HG02884 (cell line): ENCODE measurements around the gene RCOR2.

Experiments
- ATAC-seq: cut with Tn5 transposase; IDR thresholded peaks from one replicate; pipeline ENCODE4 v1.9.1; 2021; ENCODE audit warnings: mild to moderate bottlenecking, moderate library complexity; ENCODE audit not compliant: unreplicated experiment

Gene RCOR2

DNA sequence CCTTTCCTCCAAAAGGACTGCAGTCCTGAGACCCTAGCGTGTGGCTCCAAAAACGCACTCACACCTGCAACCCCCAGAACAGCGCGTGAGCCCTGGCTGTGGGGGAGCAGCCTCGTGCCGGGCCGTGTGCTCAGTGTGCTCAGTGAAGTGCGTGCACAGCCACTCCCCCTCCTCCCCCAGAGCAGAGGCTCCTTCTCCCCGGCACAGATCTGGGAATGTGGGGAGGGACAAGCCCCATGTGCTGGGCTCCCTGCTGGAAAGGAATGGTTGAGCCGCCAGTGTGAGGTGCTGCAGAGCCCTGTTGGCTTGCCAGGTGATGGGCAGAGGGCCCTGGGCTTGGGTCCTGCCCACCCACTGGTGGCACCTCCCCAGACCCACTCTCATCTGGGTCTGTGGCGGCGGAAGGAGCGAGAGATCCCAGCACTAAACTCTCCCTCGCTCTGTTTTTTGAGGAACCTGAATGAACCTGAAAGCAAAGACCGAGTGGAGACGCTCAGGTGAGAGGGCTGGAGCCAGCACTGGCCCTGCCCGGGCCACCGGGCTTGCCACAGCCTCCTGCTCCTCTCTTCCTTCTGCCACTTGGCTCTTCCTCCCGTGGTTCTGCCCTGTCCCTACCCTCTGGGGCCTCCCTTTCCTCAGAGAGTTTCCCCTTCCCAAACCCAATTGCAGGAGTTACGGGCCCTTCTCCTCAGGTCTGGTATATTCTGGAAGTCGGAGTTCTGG is 9.0 kb downstream of the RCOR2 start:
- no peak for ATAC-seq

DNA sequence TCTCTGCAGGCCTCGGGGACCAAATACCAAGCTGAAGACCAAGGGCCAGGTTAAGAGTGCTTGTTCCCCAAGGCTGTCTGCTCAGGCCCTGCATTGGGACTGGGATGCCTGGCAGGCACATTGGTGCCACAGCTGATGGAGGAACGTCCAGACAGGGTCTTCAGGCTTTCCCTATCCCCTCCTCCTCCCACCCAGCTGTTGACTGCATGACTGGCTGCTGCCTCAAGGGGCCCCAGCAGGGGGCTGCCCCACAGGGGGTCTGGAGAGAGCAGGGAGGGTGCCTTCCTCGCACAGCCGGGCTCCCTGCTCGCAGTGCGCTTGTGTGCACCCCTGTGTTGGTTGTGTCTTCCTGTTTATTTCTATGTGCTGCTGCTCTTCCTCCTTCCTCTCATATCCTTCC is 9.9 kb downstream of the RCOR2 start:
- no peak for ATAC-seq

DNA sequence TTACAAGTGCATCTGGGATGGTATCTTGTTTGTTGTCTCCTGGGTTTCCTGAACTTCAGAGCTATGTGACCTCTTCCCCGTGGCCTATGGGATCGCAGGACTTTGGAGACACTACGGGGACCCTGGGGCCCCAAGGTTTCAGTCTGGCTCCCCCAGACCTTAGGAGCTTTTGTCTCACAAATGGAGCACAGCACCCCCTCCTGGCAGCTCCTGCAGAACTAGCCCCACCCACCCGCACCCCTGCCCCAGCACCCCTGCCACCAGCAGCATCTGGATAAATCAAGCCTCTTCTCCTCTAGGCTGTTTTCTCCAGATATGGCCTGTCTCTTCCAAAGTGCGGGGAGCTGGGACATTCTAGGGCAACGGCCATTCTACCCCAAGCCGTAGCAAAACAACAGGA is 10.4 kb downstream of the RCOR2 start:
- no peak for ATAC-seq

DNA sequence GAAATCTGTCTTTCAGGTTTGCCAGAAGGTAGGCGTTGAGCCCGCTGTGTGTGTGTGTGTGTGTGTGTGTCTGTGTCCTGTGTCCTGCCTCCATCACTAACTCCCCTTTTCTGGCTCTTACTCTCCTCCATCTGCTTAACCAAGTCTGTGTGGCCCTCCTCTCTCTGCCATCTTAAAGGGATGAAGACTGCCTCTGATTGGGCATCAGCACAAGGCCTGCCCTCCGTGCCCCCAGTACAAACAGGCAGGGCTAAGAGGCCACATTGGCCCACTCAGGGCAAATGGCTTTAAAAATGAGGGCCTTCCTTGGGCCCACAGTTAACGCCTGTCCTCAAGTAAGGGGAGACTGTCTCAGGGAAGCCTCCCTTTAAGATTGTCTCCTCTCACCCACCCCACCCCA is 10.9 kb downstream of the RCOR2 start:
- no peak for ATAC-seq

DNA sequence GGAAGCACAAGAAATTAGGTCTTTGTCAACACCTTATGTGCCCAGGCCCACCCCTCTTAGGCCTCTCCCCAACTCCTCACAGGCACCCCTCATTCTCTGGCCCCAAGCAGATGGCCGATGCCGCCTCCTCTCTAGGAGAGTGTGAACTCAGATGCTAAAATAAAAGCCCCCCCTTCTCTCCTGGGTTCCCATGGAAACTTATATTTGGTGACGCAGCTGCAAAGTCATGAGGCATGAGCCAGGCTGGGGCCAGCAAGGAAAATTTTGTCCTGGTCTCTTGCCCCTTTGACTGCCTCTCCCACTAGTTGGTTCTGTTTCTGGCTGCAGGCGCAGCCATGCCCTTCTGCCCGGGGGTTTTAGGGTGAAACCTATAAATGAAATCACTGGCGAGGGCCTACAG is 11.8 kb downstream of the RCOR2 start:
- ATAC-seq: no peak

DNA sequence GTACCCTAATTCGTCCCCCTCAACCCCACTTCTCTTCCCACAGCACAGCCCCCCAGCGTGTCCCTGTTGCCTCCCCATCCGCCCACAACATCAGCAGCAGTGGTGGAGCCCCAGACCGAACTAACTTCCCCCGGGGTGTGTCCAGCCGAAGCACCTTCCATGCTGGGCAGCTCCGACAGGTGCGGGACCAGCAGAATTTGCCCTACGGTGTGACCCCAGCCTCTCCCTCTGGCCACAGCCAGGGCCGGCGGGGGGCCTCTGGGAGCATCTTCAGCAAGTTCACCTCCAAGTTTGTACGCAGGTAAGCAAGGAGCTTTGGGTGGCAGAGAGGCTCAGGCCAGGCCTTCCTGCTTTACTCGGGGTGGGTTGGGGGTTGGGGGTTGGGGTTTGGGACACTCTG is 12.2 kb downstream of the RCOR2 start:
- ATAC-seq: no peak

DNA sequence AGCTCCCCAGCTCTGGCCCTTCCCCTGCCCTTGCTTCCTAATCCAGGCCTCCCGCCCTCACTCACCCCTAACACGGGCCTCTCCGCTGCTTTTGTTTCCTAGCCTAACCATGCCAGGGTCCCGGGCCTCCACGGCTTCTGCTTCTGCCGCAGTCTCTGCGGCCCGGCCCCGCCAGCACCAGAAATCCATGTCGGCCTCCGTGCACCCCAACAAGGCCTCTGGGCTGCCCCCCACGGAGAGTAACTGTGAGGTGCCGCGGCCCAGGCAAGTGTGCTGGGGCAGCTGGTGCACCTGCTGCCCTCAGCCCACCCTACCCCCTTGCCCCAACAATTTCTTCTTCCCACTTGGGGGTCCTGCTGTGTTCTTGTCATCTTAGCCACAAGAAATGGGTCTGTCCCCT is 13.1 kb downstream of the RCOR2 start:
- no peak for ATAC-seq

DNA sequence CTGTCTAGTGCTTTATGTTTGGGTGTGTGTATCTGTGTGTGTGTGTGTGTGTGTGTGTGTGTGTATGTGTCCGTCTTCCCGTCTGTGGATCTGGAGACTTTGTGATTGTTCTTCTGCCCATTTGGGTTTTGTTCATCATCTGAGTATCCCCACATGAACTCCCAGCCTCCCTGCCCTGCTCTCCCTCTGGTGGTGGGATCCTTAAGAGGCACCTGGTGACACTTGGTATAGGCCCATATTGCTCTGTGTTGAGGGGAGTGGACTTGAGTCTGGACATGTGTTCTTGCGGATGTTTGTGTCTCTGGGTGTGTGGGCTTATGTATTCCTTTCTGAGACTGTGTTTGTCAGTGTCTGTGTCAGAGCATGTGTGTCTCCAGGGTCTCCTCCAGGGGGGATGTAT is 15.3 kb downstream of the RCOR2 start:
- no peak for ATAC-seq

DNA sequence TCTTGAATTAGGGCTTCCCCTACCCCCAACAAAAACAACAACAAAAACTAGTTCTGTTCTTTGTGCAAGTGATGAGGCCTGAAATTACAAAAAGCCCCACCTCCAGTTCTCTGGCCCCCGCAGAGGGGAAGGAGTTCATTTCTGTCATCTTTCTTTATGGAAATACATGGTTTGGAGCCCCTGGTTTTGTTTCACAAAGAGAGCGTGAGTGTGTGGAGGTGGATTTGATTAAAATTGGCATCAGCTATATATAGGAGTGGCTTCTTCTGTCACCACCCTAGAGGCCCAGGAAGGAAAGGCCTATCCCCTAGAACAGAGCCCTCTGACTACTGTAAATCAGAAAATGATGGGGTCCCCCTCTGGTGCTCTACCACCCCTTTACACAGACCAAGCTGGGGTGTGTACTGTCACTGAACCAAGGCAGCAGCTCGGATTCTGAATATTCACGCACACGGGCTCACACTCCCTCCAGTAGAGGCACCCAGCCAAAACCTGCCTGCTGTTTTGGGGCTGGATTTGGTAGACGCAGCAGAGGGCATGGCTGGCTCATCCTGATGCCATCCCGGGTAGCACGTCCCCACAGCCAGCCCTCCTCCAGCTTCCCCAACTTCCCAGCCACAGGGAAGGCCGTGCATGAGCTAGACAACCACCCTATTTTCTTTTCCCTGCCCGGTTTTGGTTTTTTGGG is 19.4 kb downstream of the RCOR2 start:
- no peak for ATAC-seq

DNA sequence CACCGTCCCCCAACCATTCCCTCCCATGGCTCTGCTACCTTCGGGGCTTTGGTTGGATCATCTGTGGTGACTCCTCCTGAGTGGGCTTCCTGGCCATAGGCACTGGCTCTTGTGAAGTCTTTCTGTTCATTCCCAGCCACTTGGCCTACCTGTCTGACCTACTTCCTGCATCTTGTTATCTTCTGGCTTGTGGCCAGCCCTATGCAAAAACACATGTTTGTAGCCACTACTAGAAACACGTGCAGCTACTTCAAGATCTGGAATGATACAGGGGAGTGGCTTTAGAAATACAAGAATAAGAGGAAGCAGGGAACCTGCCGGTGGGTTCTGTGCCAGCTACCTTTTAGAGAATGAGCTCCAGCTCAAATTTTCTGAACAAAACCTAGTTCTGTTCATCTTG is 20.9 kb downstream of the RCOR2 start:
- no peak for ATAC-seq

DNA sequence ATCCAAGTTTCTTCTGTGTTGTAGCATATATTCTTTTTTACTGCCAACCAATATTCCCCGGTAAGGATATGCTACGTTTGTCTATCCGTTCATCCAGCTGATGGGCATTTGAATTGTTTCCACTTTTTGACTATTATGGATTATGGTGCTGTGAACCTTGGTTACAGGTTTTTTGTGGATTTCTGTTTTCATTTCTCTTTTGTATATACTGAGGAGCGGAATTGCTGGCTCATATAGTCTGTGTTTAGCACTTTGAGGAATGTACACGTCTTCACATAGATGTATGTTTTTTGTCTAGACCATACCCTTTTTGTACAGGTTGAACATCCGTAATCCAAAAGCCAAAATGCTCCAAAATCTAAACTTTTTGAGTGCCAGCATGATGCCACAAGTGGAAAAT is 23.6 kb downstream of the RCOR2 start:
- no peak for ATAC-seq

DNA sequence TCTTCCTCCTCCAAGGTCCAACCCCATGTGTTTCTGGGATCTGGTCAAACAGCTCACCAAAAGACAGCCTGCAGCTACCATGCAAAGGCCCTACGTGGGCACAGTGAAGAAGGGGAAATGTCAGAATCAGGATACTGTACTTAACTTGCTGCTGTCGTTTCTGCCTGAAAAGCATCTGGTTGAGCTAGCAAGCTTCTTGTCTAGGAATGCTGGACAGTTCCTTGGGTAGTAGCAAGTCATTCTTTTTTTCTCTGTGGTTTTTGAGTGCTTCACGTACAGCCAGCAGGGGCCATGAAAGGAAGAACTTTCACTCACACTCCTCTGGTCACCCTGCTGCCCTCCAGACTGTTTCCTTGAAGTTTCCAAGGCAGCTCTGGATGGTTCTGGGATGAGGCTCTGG is 24.7 kb downstream of the RCOR2 start:
- no peak for ATAC-seq

DNA sequence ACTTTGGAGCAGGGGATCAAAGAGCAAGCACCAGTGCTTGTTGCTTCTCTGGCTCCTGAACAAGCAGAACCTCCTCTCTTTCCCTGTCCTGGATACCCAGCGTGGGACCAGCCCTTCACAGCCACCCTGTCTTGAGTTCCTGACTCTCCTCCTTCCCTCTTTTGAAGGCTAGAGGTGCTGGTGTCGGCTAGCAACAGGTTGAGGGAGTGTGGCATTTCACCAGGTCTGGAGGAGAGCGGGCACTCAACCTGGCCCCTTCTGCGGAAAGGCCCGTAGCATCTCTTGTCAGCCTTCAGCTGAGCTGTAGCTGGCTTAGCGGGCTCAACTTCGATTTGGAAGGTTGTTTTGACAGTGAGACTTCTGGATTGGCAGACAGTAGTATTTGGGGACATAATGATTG is 26.6 kb downstream of the RCOR2 start:
- ATAC-seq: no peak

DNA sequence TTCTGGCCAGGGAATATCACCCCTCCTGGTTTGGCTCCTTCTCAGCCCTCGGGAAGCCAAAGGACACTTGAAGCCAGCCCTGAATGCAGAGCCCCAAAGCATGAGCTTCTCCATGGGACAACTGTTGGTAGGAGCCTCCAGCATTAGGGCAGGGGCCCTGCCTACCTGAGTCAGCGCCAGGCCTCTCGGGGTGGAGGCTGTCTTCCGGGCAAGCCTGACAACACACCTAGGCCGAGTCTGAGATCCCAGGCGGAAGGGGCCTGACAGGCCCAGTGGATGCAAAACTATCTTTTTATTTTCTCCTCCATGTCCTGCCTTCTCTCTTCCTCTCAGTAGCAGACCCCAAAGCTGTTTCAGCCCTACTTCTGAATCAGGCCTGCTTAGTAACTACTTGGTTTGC is 27.6 kb downstream of the RCOR2 start:
- ATAC-seq: no peak

DNA sequence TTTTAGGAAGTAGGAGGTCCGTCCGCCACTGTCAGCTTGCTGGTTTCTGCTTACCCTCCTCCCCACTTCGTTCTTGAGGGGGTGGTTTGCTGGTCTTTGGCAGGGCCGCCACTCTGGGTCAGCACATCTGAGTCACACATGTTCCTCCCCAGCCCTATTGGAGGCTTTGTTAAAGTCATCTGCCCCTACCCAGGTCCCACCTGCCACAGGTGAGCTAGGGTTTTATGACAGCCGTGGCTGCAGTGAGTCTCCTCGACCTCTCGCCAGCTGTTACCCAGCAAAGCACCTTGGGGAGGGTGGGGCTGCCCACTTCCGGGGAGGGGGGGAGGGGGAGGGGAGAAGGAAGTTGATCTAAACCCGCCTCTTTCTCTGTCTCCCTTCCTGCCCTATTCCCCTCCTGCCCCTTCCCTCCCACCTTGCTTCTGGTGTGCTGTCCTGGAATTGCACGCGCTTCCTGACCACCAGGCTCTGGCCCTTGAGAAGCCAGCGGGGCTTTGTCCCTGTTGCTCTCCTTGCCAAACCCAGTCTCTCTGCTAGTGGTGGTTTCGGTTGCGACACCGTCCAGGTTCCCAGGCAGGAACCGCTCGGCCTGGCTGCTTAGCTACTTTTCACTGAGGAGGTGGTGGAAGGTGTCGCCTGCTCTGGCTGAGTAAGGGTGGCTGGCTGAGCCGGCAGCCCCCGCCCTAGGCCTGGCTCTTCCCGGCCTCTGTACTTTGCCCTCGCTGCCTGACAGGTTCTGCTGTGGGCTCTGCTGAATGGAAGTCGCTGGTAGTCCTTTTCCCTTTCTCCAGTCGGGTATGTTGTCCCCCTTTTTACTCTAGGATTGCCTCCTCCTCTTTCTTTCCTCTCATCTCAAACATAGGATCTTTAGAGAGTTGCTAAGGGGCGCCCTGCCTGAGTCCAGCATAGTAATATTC is 28.5 kb downstream of the RCOR2 start:
- ATAC-seq: no peak

DNA sequence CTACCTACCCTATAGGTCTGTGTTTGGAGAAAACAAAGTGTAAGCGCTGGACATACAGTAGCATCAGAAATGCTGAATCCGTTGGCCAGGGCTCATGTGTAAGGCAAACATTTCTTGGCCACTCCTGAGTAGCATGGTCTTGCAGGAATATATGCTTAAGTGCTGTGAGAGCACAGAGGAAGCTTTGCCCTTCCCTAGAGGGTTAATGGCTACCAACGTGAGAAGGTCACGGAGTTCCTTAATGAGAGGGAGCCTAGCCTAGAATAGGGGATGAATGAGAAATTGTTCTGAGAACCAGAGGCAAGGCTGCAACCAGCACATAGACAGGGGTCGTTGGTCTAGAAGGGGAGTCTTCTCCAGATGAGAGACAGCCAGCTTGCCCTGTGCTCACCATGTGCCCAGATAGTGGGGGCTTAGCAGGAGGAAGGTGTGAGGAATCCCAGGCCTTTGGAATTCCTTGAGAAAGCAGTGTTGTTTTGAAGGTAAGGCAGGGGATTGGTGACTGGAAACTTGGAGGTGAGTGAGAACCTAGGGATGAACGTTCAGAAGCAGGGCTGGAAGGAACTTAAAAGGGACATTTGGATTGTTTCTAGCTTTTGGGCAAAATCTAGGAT is 29.5 kb downstream of the RCOR2 start:
- ATAC-seq: no peak

DNA sequence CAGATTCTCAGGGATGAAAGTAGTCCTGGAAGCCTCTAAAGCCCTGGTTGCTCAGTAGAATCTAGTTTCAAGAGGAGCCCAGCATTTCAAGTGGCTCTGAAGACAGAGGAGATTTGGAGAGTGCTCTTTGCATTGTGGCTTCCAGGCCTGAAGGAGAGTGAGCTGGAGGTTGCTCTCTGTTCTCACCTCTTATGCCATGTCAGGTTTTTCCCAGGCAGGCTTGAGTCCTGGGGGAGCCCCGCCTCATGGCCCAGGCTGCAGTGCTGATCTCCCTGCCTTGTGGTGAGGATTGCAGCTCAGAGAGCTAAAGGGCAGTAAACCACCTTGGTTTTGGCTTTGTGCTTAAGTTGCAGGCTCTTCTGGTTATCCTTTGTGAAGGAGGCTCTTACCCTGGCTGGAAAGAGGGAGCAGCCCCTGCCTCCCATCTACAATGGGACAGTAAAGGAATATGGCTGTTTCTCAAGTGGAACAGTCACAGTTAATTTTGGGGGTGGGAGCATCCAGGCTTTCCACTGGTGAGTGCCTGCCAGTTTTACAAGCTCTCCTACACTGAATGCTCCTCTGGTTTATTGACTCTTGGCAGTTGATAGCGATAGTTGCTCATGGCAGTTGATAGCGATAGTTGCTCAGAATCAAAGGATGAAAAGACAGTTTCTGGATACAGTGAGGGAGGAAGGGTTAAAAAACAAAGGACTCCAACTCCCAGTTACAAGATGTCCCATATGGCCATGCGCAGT is 32.6 kb downstream of the RCOR2 start:
- no peak for ATAC-seq

DNA sequence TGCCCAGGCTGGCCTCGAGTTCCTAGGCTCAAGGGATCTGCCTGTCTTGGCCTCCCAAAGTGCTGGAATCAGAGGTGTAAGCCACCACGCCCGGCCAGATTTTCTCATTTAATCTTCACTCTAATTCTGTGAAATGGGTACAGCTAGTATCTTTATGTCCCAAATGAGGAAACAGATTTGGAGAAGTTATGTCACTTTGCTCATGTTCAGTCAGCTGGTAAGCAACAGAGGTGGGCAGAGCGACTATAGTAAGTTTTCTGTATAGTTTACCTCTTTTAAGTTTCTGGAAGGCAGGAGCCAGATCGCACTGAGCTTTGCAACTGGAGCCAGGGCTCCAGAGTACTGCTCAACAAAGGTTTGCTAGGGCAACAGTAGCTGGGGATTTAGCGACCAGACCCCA is 33.2 kb downstream of the RCOR2 start:
- ATAC-seq: no peak

DNA sequence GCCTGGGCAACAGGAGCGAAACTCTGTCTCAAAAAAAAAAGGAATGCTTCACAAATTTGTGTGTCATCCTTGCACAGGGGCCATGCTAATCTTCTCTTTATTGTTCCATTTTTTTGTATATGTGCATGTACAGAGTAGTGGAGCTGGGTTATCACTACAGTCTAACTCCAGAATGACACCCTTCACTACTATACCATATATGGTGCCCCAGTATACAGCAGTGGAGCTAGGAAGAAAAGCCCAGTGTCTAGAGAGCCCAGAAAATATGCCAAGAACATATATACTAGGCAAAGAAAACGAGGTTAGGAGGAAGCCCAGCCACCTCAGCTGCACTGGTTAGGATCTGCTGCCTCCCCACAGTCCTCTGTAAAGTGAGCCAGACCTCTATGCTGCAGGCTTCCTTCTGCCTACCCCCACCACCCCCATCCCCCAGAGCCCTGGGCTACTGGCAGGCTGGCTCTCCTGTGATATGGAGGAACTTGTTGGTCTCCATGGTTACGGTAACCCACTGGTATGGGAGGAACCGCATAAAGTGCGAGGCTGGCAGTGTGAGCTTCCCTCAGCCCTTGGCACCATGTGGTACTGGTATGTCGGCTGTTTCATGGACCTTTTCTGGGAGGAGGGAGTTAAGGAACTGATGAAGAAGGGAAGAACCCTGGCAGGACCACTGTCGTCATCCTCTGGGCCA is 34.3 kb downstream of the RCOR2 start:
- ATAC-seq: no peak

DNA sequence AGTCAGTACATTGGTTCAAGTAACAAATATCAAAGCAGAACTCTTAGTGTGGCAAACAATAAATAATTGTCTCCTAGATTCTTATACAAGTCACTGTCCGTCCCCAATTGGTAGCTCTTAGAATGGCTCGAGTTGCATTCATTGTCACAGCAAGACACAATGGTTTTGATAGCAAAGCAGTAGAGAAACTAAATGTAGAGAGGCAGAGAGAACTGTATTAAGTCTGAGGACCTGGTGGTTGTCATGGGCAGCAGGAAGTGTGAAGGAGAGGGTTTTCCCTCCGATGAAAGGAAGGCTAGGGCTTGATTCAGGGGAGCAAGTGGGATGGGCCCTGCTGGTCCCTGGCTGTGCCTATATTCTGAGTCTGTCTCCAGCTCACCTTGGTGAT is 36.6 kb downstream of the RCOR2 start:
- ATAC-seq: no peak
